ENCODE results near the gene NHLRC4.

GRCh38 chr16:596736-597060 lies 29.9 kb downstream of the NHLRC4 start:
- TF ChIP-seq CTCF (IDR thresholded peaks at IDR 0.05) = no peak
- TF ChIP-seq ZFX (IDR thresholded peaks at IDR 0.05; ENCODE audit: borderline replicate concordance) = no peak

Data from 22Rv1 (cell line).